ENCODE data around the gene FADS6. TPM values are rescaled to one million over a fixed set of nuclear protein-coding genes. Genes with fewer than 3 reads are reported as not detected.

The FADS6 gene
- total RNA-seq, 1 donor from 2014 or later, result not detected

- no peak overlapping the region for H3K4me3 ChIP-seq (ENCODE audit: low read depth, low read length)
- TF ChIP-seq CTCF (conservative IDR thresholded peaks at IDR 0.05; ENCODE audit: low read depth, low read length), result no peak
- DNase-seq (ENCODE audit: low read depth), result no peak
Observed at GRCh38 chr17:74882517-74883240, 10.8 kb downstream of the FADS6 start.

GRCh38 chr17:74881073-74881472, 12.4 kb downstream of the FADS6 start:
- no peak for TF ChIP-seq CTCF (conservative IDR thresholded peaks at IDR 0.05; ENCODE audit: low read depth, low read length)
- no peak for DNase-seq (ENCODE audit: low read depth)
- H3K4me3 ChIP-seq (ENCODE audit: low read depth, low read length), result no peak overlapping the region

- no peak overlapping the region for H3K4me3 ChIP-seq (ENCODE audit: low read depth, low read length)
- TF ChIP-seq CTCF (conservative IDR thresholded peaks at IDR 0.05; ENCODE audit: low read depth, low read length), result no peak
- DNase-seq (ENCODE audit: low read depth), result no peak
Observed at GRCh38 chr17:74879308-74879707, 14.1 kb downstream of the FADS6 start.

GRCh38 chr17:74878658-74879057, 14.8 kb downstream of the FADS6 start:
- no peak for DNase-seq (ENCODE audit: low read depth)
- no peak overlapping the region for H3K4me3 ChIP-seq (ENCODE audit: low read depth, low read length)
- TF ChIP-seq CTCF (conservative IDR thresholded peaks at IDR 0.05; ENCODE audit: low read depth, low read length), result no peak

- DNase-seq (ENCODE audit: low read depth), result no peak
- no peak for TF ChIP-seq CTCF (conservative IDR thresholded peaks at IDR 0.05; ENCODE audit: low read depth, low read length)
- no peak overlapping the region for H3K4me3 ChIP-seq (ENCODE audit: low read depth, low read length)
Observed at GRCh38 chr17:74877592-74878548, 15.6 kb downstream of the FADS6 start.

- no peak for DNase-seq (ENCODE audit: low read depth)
- no peak overlapping the region for H3K4me3 ChIP-seq (ENCODE audit: low read depth, low read length)
- no peak for TF ChIP-seq CTCF (conservative IDR thresholded peaks at IDR 0.05; ENCODE audit: low read depth, low read length)
Observed at GRCh38 chr17:74875977-74876593, 17.3 kb downstream of the FADS6 start.
